ENCODE measurements around the gene MCC. TPM values are rescaled to one million over a fixed set of nuclear protein-coding genes. Genes with fewer than 3 reads are reported as not detected.

The MCC gene
- total RNA-seq, 1 experiment from 2014 or later = 7.6 TPM

DNA sequence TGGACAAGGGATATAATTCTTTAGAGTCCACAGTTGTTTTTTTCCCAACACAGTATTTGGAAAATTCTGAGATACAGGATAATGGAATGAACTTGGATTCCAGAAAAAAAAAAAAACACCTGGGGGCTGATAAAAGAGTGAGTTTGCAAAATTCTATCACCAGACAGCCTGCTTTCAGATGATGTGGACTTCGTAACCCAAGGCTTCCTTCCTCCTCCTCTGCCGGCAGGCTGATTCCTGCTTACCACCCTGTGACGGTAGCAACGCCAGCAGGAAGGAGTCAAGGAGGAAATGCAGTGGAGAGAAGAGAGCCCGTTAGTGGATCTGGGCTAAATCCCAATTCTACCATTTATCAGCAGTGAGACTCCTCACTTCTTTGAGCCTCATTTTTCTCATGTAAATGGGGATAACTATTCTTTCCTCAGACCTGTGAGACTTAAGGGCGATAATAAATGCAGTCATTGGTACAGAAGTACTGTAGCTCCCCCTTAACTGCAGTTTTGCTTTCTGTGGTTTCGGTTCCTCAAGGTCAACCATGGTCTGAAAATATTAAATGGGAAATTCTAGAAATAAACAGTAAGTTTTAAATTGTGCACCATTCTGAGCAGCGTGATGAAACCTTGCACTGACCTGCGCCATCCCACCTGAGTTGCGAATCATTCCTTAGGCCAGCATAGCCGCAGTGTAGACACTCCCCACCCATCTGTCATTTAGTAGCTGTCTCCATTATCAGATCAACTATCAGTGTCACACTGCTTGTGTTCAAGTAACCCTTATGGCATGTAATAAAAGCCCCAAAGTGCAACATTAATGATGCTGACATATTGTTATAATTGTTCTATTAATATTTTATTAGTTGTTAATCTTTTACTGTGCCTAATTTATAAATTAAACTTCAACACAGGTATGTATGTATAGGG is 440.3 kb downstream of the MCC start:
- no peaks in the 10 kb centered on the region for H3K79me1 ChIP-seq (ENCODE audit: insufficient read depth, low read depth, low read length, poor library complexity, severe bottlenecking)
- no peaks in the 10 kb centered on the region for H3K23me2 ChIP-seq (ENCODE audit: insufficient read length, low read depth, low read length, poor library complexity, severe bottlenecking)
- Mint-ChIP-seq H3K4me1 (peaks cover 2 to 7% of the 10 kb centered on the region in 2 experiments; a peak in 3 of 4 replicates), H3K27ac (0 out of 7 replicates have a peak overlapping the region, but pooled peaks of 1 of the 3 experiments have one; percentile 50), H3K27me3 (ENCODE audit: low read depth) (no peaks in the 10 kb centered on the region), H3K9me3 (no peaks in the 10 kb centered on the region), H3K36me3 (ENCODE audit: insufficient read depth in 1 of 3, low read depth in 3 of 3) (peaks cover 0 to 11% (median 7%) of the 10 kb centered on the region in 3 experiments; a peak in 5 of 7 replicates), H3K4me3 (no peak overlapping the region)
- H3T11ph ChIP-seq (ENCODE audit: low read length) = no peak overlapping the region
- H3K4me2 ChIP-seq (ENCODE audit: insufficient read depth, insufficient read length, low read length) = no peak overlapping the region
- no peak overlapping the region for H3K4ac ChIP-seq (ENCODE audit: low read depth, low read length)
- H2AK5ac ChIP-seq (ENCODE audit: insufficient read length, low read length) = no peak overlapping the region
- no peak overlapping the region for H3K14ac ChIP-seq (ENCODE audit: insufficient read depth, low read length)
- no peak overlapping the region for H2BK20ac ChIP-seq (ENCODE audit: low read depth, low read length, poor library complexity, severe bottlenecking)
- no peak overlapping the region for H3K27ac ChIP-seq (ENCODE audit: insufficient read length, low read depth, low read length)
- no peak for TF ChIP-seq CTCF (conservative IDR thresholded peaks at IDR 0.05)
- H3K27me3 ChIP-seq (ENCODE audit: insufficient read depth, low read length) = no peaks in the 10 kb centered on the region
- no peak overlapping the region for H2BK12ac ChIP-seq (ENCODE audit: insufficient read length, low read depth, low read length)
- H4K91ac ChIP-seq (ENCODE audit: insufficient read length, low read depth, low read length) = no peak overlapping the region
- no peak overlapping the region for H2BK15ac ChIP-seq (ENCODE audit: low read depth, low read length)
- no peak for DNase-seq
- no CpG with 5 or more reads among the region's 11 CpGs for WGBS (ENCODE audit: extremely low coverage, insufficient read length, low lambda C conversion rate)
- no peak overlapping the region for H4K5ac ChIP-seq (ENCODE audit: insufficient read length, low read depth, low read length)
- H3K18ac ChIP-seq (ENCODE audit: insufficient read length, low read depth, low read length) = no peak overlapping the region
- no peak overlapping the region for H2BK5ac ChIP-seq (ENCODE audit: insufficient read length, low read length)
- H3K9me3 ChIP-seq (ENCODE audit: control insufficient read depth, low read depth, low read length) = no peaks in the 10 kb centered on the region
- no peak overlapping the region for H2BK120ac ChIP-seq (ENCODE audit: low read depth, low read length, poor library complexity, severe bottlenecking)
- H4K8ac ChIP-seq (replicated peaks; ENCODE audit: insufficient read length, low read depth, low read length) = no peak overlapping the region
- no peak overlapping the region for H2AFZ ChIP-seq (ENCODE audit: low read length)
- no peaks in the 10 kb centered on the region; the same call in 1 of the 2 replicates for H3K4me1 ChIP-seq (ENCODE audit: insufficient read depth, low read length)
- H3K23ac ChIP-seq (ENCODE audit: insufficient read length, low read depth, low read length) = no peak overlapping the region
- no peaks in the 10 kb centered on the region for H3K79me2 ChIP-seq (ENCODE audit: insufficient read depth, low read length)
- no peaks in the 10 kb centered on the region for H4K20me1 ChIP-seq (ENCODE audit: control insufficient read depth, insufficient read depth, insufficient read length)
- H3K9ac ChIP-seq (ENCODE audit: extremely low read depth, insufficient read length, low read length) = no peak overlapping the region
- no peak overlapping the region for H3K56ac ChIP-seq (ENCODE audit: insufficient read length, low read depth, low read length)

Measured in H9 (cell line).